ENCODE results near the gene STMN3. TPM values are rescaled to one million over a fixed set of nuclear protein-coding genes. Genes with fewer than 3 reads are reported as not detected.
"Not testable (repeated sequence)": the region's sequence is repeated elsewhere in the genome, so short reads cannot be mapped to it uniquely, and the experiment has no call there.

The STMN3 gene
- polyA plus RNA-seq, 1 donor: 22.7 TPM

DNA sequence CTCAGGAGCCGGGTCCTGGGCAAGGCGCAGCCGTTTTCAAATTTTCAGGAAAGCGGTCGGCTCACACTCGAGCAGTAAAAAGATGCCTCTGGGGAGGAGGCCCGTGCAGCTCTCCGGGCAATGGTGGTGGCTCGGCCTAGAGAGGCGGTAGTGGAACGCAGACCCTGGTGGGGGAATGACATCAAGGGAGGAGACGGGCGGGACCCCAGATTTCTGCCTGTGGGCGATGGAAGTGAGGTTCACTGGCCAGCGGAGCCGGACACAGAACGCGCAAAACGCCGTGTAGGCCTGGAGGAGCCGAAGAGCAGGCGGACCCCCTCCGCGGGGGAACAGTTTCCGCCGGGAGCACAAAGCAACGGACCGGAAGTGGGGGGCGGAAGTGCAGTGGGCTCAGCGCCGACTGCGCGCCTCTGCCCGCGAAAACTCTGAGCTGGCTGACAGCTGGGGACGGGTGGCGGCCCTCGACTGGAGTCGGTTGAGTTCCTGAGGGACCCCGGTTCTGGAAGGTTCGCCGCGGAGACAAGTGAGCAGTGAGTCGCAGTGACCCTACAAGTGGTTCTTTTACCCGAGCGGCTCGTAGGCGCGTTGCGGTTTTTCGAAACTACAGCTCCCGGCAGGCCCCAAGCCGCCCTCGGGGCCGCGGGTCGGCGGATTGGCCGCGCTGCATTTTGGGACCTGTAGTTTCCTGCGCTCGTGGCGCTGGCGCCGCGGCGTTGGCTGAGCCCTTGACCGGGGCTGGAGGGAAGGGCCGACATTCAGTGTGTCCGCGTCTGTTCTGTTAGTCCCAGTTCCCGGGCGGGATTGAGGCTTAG, 4.9 kb upstream of the STMN3 start, which contains the start of gene RTEL1:
Gene RTEL1, plus strand, starts transcription at position 376 of the 812 bp plus-strand sequence. CDS start 1,091 bp downstream, outside the sequence.
- peak; percentile 92 for DNase-seq

DNA sequence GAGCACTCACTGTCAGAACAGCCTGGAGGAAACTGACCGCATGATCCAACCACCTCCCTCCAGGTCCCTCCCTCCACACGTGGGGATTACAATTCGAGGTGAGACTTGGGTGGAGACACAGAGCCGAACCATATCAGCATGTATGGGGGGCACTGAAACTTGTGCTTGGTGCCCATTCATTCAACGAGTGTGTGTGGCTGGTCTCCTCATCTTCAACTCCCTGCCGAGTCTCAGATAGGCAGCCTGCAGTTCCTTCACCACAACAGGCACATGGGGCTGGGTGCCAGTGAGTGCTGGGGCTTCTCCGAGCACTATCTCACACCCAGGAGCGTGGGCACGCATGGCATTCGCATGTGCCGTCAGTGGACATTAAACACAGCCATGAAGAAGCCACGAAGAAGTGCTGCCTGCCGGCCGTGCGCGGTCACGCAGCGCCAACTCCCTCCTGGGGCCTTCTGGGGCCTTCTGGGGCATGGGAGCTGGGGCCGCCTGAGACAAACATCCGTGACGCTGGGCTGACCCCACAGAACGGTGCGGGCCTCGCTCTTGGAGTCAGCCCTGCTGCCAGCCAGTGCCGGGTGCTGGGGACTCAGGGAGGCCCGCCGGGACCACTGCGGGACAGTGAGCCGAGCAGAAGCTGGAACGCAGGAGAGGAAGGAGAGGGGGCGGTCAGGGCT, 4.2 kb upstream of the STMN3 start:
- DNase-seq: no peak

DNA sequence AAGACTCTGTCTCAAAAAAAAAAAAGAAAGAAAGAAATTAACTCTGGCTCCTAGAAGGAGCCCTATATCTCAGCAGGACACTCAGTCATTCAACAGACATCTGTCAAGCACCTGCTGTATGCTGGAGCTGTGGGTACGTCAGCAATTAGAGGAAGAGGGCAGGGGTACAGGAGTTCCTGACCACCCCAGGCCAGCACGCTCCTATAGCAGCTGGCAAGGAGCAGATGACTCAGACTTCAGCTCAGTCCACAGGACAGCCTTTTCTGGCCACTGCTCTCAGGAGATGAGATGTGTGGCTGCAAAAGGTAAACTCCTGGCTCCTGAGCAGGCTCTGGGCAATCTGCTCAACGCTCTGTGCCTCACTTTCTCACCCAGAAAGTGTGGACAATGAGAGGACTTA, 3.2 kb upstream of the STMN3 start:
- no peak for DNase-seq

DNA sequence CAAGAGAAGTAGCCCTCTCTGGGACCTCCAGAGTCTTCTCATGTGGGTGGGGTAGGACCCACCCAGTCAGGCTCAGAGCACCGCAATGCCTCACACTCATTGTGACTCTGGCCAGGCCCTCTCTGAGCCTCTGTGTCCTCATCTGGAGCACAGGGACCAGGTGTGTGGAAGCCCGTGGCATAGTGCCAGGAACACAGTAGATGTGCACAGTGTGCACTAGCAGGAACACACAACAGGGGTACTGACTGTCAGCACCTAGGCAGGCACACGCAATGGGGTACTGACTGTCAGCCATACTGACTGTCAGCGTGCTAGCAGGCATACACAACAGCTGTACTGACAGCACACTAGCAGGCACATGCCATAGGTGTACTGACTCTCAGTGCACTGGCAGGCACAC, 2.0 kb upstream of the STMN3 start:
- DNase-seq: no peak

DNA sequence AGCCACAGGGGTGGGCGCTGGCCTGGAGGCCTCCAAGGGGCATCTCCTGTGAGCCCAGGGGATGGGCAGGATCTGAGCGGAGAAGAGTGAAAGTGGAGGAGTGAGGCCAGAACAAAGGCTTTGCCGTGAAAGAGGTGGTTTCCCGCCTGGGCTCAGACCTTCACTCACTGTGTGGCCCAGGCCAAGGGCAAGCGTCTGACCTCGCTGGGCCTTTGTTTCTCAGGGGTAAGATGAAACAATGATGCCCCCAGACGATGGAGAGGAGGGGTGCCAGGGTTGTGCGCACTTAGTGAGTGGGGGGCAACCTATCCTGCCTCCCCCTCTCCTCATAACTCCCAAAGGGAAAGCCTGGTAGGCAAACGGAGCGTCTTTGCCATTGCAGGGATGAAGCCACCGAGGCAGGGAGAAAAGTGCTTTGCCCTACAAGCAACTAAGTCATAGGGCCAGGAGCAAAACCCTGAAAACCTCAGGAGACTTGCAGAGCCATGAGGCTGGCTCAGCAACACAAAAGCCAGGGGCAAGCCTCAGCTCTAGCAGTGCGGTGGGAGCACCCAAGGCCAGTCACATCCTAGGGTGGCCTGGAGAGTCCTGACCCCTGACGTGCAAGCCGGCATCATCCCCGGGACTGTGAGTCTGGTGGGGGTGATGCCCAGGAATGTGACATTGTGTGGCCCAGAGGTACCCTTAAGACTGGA, 897 bp upstream of the STMN3 start:
- no peak for DNase-seq

DNA sequence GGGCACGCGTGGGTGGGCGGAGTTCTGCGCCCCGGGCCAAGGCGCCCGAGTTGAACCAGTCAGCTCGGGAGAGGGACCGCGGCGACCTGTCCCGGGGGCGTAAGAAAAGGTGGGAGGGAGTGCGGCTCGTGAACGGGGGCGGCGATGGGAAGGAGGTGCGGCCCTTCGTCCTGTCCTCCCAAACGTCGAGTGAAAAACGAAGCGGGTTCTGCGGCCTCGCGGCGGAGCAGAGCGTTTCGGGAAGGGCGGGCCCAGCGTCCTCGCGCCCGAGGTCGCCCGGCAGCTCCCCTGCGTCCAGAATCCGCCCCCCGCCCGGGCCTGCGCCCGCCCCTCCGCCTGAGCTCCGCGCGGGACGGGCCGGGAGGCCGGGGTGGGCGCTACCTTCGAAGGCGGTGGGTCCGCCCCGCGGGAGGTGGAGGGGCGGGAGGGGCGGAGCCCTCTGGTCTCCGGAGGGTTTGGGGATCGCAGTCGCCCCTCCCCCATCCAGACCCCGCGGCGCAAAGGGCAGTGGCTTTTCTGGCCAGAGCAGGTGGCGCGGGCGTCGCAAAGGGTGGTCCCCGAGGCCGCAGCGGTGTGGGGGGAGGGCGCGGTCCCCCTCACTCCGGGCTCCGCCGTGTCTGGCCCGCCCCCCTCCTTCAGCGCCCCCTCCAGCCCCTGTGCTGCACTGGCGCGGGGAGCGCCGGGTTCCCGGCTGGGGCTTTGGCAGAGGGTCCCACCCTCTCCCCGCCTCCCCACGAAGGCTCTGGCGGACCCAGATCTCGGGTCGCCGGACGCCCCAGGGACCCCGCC, 838 bp downstream of the STMN3 start:
- DNase-seq: no peak

DNA sequence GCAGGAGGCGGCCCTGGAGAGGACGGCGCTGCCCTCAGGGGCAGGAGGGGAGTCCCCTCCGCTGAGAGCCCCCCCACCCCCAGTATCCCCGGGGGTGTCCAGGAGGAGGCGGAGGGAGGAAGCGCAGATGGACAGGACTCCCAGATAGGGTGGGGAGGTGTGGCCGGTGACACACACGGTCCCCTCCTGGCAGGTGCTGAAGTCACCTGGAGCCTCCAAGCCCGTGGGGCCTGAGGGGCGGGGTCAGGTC, 1.4 kb downstream of the STMN3 start:
- DNase-seq: no peak

DNA sequence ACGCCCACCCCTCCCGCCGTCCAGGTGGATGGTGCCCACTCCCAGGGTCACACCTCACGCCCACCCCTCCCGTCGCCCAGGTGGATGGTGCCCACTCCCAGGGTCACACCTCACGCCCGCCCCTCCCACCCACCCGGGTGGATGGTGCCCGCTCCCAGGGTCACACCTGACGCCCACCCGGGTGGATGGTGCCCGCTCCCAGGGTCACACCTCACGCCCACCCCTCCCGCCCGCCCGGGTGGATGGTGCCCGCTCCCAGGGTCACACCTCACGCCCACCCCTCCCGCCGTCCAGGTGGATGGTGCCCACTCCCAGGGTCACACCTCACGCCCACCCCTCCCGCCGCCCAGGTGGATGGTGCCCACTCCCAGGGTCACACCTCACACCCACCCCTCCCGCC, 2.7 kb downstream of the STMN3 start:
- not testable (repeated sequence) for DNase-seq

DNA sequence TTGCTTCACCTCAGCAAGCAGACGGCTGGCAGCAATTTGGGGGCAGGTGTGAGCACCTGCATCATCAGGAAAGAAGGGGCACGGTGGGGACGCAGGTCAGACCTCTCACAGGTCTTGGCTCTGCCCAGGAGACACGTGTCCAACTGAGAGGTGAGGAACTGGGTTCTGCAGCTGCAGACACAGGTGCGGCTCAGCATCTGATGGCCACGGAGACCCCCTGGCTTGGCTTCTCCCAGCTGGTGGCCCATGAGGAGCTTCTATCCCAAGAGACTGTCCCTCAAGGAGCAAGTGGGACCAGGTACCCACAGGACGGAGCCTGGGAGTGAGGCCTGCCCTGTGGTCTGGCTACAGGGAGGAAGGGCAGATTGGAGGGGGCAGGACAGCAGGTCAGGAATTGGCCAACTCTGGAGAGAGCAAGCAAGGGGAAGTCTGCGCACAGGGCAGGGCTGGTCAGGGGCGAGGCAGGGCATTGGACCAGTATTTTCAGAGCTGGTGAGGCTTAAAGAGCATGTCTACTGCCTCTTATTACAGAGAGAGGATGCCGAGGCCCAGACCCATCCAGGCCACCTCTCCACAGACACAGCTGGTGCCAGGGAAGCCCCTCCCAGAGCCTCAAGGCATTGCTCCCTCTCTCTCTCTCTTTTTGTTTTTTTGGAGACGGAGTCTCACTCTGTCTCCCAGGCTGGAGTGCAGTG, 4.2 kb downstream of the STMN3 start:
- DNase-seq: no peak

DNA sequence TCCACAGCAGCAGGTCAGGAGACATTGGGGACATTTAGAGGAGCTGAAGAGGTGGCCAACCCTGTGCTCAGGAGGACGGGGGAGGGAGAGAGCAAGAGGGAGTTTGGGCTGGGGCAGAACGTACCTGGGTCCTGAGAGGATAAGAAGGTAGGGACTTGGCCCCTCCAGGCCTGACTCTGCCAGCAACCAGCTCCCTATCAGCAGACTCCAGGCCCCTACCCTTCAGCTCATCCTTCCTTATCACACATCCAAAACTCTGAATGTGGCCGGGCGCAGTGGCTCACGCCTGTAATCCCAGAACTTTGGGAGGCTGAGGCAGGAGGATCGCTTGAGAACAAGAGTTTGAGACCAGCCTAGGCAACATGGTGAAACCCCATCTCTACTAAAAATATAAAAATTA, 5.0 kb downstream of the STMN3 start:
- DNase-seq: no peak

DNA sequence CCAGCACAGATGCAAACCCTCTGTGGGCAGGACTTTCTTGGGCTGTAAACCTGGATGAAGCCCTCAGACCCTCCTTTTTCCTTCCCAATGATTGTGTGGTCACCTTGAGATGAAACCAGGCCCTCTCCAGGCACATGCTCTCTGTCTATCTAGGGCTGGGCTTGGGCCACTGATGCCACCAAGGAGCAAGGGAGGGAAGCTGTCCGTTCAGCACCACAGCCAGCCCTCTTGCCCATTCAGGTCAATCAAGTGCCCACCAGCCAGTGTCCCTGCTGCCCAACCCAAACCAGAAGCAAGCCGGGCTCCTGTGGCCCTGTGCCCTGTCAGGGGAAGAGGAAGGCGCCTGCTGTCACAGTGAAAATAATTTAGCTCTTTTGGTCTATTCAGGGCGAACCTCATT, 8.0 kb downstream of the STMN3 start:
- no peak for DNase-seq

DNA sequence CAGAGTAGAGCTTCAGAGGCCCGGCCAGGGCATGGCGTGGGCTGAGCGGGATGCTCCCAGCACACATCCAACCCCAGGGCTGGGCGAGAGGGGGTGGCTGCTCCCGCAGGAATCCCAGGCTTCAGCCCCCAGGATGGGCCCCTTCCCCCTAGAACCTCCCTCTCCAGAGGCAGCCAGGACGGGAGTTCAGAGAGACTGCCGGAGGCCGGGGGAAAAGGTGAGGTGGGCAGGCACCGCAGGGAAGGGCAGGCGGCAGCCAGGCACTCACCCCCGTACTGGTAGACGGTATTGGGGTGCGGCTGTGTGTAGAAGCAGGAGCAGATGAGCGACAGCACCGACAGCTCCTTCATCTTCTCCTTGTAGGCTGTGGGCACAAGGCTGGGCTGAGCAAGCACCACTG, 9.3 kb downstream of the STMN3 start:
- DNase-seq: no peak

DNA sequence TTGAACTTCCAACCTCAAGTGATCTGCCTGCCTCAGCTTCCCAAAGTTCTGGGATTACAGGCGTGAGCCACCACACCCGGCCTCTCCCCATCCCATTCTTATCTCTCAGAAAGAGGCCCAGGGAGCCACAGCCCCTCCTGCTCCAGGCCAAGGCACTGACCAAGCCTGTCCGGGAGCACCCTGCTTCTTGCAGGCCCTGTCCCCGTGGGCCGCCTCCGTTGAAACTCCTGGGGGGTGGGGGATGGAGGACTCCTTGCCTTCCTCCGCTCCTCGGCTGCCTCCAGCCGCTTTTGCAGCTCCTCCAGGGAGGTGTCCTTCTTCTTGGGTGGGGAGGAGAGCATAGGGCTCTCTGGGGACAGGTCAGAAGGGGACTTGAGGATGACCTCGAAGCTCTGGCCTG, 9.7 kb downstream of the STMN3 start:
- DNase-seq: no peak

DNA sequence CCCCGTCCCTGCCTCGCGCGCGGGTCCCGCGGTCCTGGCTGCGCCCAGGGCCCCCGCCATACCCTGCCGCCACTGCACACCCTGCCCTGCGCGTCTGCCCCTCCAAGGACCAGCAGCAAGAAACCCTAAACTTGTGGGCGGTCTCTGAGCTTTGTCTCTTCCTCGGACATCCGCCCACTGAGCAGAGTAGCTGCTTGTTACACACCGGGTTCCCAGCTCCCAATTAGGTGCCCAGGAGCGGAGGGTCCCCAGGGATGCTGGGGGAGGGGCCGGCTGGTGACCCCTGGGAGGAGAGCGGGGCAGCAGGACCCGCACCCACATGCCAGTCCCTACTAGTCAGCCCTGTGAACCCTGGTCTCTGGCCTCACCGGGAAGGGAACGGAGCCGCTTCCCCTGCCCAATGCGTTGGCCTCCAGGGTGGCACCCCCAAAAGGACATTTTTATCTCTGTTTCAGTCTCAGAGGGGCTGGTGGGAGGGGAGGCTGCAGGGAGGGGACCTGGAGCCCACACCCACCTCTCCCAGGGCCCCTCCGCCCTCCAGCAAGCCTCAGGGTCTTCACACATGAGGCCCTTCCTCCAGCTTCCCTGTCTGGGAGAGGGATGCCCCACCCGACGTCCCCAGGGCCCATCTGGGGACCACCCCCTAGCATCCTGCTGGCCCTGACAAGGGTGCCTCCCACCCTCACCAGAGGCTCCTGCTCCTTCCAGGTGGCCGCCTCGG, 10.5 kb downstream of the STMN3 start:
- DNase-seq: no peak

DNA sequence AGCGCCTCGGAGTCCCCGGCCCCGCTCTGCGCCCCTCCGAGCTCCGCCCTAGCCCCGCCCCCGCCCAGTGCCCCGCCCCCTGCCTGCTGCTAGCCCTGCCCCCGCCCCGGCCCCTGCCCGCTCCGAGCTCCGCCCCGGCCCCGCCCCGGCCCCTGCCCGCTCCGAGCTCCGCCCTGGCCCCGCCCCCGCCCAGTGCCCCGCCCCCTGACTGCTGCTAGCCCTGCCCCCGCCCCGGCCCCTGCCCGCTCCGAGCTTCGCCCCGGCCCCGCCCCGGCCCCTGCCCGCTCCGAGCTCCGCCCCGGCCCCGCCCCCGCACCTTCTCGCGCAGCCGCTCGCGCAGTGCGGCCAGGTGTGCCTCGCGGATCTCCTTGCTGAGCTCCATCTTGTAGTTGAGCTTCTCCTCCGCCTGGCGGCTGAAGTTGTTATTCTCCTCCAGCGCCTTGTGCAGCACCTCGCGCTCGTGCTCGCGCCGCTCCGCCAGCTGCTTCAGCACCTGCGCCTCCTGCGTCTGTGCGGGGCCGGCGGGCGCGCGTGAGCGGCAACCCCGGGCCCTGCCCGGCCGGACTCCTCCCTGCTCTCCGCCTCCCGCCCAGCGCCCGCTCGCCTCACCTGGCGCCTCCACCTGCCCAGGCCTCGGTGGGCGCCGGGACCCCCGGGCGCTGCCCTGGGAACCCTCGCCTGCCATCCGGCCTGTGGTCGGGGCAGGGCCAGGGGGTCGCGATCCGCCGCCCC, 11.3 kb downstream of the STMN3 start:
- peak; percentile 83 for DNase-seq

DNA sequence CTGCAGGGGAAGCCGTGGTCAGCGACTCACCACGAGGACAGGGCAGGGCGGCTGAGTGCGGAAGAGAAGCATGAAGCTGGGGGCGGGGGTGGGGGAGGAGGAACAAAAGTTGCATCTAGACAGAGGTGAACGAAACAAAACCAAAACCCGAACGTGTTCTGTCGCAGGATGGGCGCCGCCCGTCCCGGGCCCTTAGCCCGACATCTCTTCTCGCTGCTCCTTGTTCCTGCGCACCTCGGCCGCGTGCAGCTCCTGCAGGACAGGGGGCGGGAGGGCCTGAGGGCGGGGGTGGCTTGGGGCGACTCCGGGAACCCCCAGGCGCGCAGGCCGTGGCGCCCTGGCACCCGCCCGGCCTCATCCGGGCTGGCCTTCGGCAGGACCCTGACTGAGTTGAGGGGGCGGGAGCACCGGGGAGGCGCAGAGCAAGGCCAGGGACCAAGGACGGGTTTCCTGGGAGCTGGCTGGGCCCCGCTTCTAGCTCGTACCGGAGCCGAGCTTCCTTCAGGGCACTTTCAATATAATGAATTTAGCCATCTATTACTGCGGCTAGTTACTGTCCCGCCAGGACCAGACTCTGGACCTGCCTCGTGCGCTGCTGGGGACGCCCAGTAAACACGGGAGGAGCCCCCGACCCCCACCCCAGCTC, 12.0 kb downstream of the STMN3 start:
- DNase-seq: no peak

DNA sequence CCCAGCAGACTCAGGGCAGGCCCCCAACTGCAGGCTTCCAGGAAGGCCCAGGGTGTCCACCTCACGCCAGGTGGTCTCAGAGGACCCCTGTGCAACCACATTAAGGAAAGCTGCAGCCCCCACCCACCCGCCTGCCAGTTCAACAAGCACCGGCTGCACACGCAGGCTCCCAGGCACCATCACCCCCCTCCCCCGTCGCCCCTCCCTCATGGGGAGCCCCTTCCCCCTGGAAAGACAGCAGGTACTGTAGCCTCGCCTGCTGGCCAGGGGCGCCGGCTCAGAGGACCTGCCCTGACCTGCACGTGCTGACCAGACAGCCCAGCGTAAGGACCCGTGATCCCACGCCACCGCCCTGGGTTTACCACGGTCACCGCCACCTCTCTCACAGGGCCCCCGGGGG, 12.5 kb downstream of the STMN3 start:
- DNase-seq: not testable (repeated sequence)

DNA sequence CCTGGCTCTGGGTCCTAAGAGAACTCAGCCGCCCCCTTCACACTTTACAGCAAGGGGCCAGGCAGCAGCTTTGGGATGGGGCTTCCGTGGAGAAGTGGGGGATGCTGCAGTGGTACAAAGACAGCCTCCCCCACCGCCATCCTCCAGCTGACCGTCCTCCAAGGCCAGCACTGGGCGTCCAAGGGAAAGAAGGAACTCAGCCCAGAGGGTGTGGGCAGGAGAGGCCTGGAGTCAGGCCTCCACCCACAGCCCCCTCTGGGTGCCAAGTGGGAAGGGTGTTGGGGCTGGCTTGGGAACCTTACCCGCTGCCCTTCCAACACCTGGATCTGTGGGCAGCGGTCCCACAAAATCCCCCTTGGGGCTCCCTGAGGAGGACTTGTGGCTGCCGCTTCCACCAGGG, 13.1 kb downstream of the STMN3 start:
- no peak for DNase-seq

DNA sequence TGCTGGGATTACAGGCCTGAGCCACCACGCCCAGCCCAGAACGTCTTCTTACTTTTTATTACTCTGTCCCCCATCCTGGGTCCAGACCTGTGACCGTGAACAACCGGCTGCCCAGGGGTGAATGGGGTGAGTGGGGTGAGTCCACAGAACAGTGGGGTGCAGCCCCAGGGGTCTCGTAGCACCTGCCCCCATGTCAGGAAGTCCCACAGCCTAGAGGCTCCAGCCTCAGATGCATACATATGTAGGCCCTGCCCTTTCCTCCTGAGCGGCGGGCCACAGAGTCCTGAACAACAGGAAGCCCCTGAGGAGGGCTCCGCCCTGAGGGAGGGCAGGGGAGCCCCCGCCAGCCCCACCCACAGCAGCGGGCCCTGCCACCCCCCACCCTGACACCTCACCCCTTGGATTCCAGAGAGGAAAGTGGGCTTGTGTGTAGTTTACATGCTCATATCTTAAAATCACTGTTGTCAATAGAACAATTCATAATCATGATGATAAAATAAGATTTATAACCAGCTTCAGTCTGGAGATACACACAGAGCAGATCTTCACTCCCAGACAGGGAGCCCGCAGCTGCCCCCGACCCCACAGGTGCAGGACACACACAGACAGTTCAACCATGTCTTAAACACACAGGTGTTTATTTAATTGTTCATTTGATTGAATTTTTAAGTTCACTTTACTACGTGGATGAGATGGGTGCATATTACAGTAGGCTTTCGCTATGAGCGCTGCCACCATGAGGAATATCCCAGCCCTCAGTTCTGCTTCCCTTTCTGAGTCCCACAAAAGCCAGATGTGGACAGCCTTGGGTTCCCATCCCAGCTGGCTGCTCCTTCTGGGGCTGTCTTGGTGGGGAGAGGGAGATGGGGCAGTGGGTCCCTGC, 13.9 kb downstream of the STMN3 start:
- DNase-seq: no peak

All from left kidney (tissue), 2 donors.